Choroid plexus epithelial cell (primary cell): ENCODE measurements around the gene CACNG8.

Experiments used
- DNase-seq: peaks from one replicate; pipeline ENCODE4 v3.0.0-alpha.2; 2010; ENCODE audit warnings: low read depth
- H3K4me3 ChIP-seq: 2 replicates; pipeline ENCODE4 v1.5.1; 2011; ENCODE audit warnings: low read depth, mild to moderate bottlenecking, control low read depth, low read length, moderate library complexity
- CTCF ChIP-seq: conservative IDR thresholded peaks from 2 replicates; pipeline ENCODE4 v1.5.1; 2011; ENCODE audit warnings: low read depth, mild to moderate bottlenecking, control low read depth, inconsistent platforms, low read length, moderate library complexity

The CACNG8 gene

GRCh38 chr19:53961523-53962356, 997 bp upstream of the CACNG8 start:
- peak; percentile 57 for DNase-seq
- H3K4me3 ChIP-seq = peak overlapping the region; percentile 65
- no peak for TF ChIP-seq CTCF

GRCh38 chr19:53965091-53965490, 2.4 kb downstream of the CACNG8 start:
- DNase-seq = no peak
- TF ChIP-seq CTCF = no peak
- no peak overlapping the region for H3K4me3 ChIP-seq

- DNase-seq = no peak
- no peak for TF ChIP-seq CTCF
- no peak overlapping the region for H3K4me3 ChIP-seq
Measured at GRCh38 chr19:53966931-53967330, 4.2 kb downstream of the CACNG8 start.

GRCh38 chr19:53969366-53969765, 6.6 kb downstream of the CACNG8 start:
- TF ChIP-seq CTCF = no peak
- no peak overlapping the region for H3K4me3 ChIP-seq
- DNase-seq = no peak

- no peak overlapping the region for H3K4me3 ChIP-seq
- DNase-seq = no peak
- no peak for TF ChIP-seq CTCF
Measured at GRCh38 chr19:53971673-53972072, 8.9 kb downstream of the CACNG8 start.

GRCh38 chr19:53977429-53977990, 14.8 kb downstream of the CACNG8 start:
- no peak for TF ChIP-seq CTCF
- peak overlapping the region; percentile 58 for H3K4me3 ChIP-seq
- DNase-seq = peak; percentile 93
